ENCODE measurements around the gene GALNTL6. TPM values are rescaled to one million over a fixed set of nuclear protein-coding genes. Genes with fewer than 3 reads are reported as not detected.

The GALNTL6 gene
- total and polyA plus RNA-seq, 2 experiments from 2014 or later = 0.38 to 0.40 TPM

- TF ChIP-seq ZNF462 (CRISPR knock-in tag; IDR thresholded peaks at IDR 0.05) (no peak), EZH2phosphoT487 (IDR thresholded peaks at IDR 0.05; ENCODE audit: unreplicated experiment) (no peak), EZH2 (IDR thresholded peaks at IDR 0.05; ENCODE audit: low read depth, unreplicated experiment) (no peak)
Measured at GRCh38 chr4:171948038-171948437, 134.8 kb downstream of the GALNTL6 start (continued).

- H3K27ac Mint-ChIP-seq = peak overlapping the region; percentile 91
- TF ChIP-seq ETS1 (IDR thresholded peaks at IDR 0.05) = no peak
- TF ChIP-seq POLR2AphosphoS5 (IDR thresholded peaks at IDR 0.05; ENCODE audit: low read depth) = no peak
- no peak for TF ChIP-seq ZNF114 (CRISPR knock-in tag; IDR thresholded peaks at IDR 0.05)
- TF ChIP-seq ZNF462 (CRISPR knock-in tag; IDR thresholded peaks at IDR 0.05) = no peak
- no peak for TF ChIP-seq NANOG (IDR thresholded peaks at IDR 0.05; ENCODE audit: borderline replicate concordance)
- no peak for TF ChIP-seq CREB1 (CRISPR knock-in tag; IDR thresholded peaks at IDR 0.05; ENCODE audit: low read depth)
Measured at GRCh38 chr4:171954650-171955049, 141.4 kb downstream of the GALNTL6 start.

More at GRCh38 chr4:171954650-171955049, 141.4 kb downstream of the GALNTL6 start:
- peaks cover 6% of the 10 kb centered on the region; the same call in 2 of the 3 replicates for H3K4me1 Mint-ChIP-seq
- Histone ChIP-seq H4K20me1 (replicated peaks; ENCODE audit: insufficient read depth) (no peaks in the 10 kb centered on the region), H2AFZ (peak overlapping the region; percentile 85), H3K4me2 (no peak overlapping the region), H3K36me3 (ENCODE audit: insufficient read depth) (no peaks in the 10 kb centered on the region), H3K27ac (ENCODE audit: low read depth) (no peak overlapping the region), H3K27me3 (ENCODE audit: insufficient read depth) (no peaks in the 10 kb centered on the region), H3K4me3 (no peak overlapping the region), H3K79me2 (replicated peaks; ENCODE audit: insufficient read depth) (no peaks in the 10 kb centered on the region), H3K4me1 (ENCODE audit: insufficient read depth) (0 out of 2 replicates have a peak, but pooled peaks cover 10% of the 10 kb centered on the region), H3F3A (replicated peaks; ENCODE audit: low read depth) (no peaks in the 10 kb centered on the region), H3K9me2 (ENCODE audit: insufficient read depth) (no peaks in the 10 kb centered on the region)
- no peak for DNase-seq (ENCODE audit: low spot score)
- H3K9me3 Mint-ChIP-seq = no peaks in the 10 kb centered on the region
- H3K36me3 Mint-ChIP-seq (ENCODE audit: low read depth) = no peaks in the 10 kb centered on the region
- ATAC-seq = no peak
- no peak overlapping the region for H3K4me3 Mint-ChIP-seq
- peaks cover 1% of the 10 kb centered on the region for H3K27me3 Mint-ChIP-seq (ENCODE audit: insufficient read depth, low read depth, poor library complexity)
